BE2C (cell line): ENCODE measurements around the gene AWAT1.
"Not testable (repeated sequence)": the region's sequence is repeated elsewhere in the genome, so short reads cannot be mapped to it uniquely, and the experiment has no call there.

Experiments used
- DNase-seq: peaks from one replicate; pipeline ENCODE4 v3.0.0-alpha.2; 2020
- H3K27me3 ChIP-seq: fragments of 250-450 bp; sonication (Bioruptor Pico); 2 replicates; pipeline ENCODE4 v1.5.1; 2020; ENCODE audit warnings: mild to moderate bottlenecking
- H3K36me3 ChIP-seq: fragments of 250-450 bp; sonication (Bioruptor Pico); 2 replicates; pipeline ENCODE4 v1.5.1; 2020; ENCODE audit warnings: mild to moderate bottlenecking
- H3K4me1 ChIP-seq: fragments of 250-450 bp; sonication (Bioruptor Pico); 2 replicates; pipeline ENCODE4 v1.5.1; 2020
- H3K4me3 ChIP-seq: 2 replicates; pipeline ENCODE4 v1.5.1; 2011; ENCODE audit warnings: low read depth, low read length
- H3K9me3 ChIP-seq: fragments of 250-450 bp; sonication (Bioruptor Pico); 2 replicates; pipeline ENCODE4 v1.5.1; 2020
- CTCF ChIP-seq: IDR thresholded peaks from 2 replicates; pipeline ENCODE4 v1.5.1; 2012; ENCODE audit warnings: mild to moderate bottlenecking, low read depth, low read length

AWAT1 gene

GRCh38 chrX:70219938-70220764 is 14.3 kb upstream of the AWAT1 start:
- Histone ChIP-seq H3K9me3 (no peaks in the 10 kb centered on the region), H3K27me3 (no peaks in the 10 kb centered on the region), H3K4me3 (no peak overlapping the region), H3K4me1 (no peaks in the 10 kb centered on the region), H3K36me3 (no peaks in the 10 kb centered on the region)
- no peak for TF ChIP-seq CTCF
- DNase-seq, result no peak

DNA sequence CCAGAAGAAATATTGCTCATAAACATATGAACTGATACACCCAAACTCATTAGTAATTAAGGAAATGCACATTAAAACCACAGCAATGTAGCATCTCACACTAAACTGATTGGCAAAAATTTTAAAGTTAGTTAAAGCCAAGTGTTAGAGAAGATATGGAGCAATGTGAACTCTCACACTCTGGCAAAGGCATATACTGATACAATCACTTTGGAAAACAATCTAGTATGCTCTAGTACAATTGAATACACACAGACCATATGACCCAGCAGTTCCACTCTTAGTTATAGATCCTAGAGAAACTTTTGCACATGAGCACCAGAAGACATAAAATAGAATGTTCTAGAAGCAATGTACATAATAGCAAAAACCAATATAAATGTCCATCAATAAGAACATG is 8.4 kb upstream of the AWAT1 start:
- DNase-seq, result no peak
- Histone ChIP-seq H3K4me3 (no peak overlapping the region), H3K27me3 (no peaks in the 10 kb centered on the region), H3K9me3 (no peaks in the 10 kb centered on the region), H3K36me3 (no peaks in the 10 kb centered on the region), H3K4me1 (no peaks in the 10 kb centered on the region)
- TF ChIP-seq CTCF, result no peak

DNA sequence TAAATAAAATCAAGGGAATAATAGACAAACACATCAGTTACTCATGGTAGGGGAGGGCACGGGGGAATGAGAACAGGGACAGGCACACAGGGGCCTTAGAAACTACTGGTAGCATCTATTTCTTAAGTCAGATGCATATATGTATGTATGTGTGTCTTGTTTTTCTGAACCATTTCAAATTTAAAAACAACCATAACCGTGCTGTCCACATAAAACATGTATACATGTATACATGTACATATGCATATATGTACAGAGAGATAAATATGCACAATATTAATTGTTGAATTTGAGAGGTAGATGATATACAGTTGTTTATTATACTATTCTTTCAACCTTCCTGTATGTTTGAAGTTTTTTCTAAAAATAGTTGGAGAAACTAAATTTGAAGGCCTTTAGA is 7.8 kb upstream of the AWAT1 start:
- H3K9me3 ChIP-seq, result no peaks in the 10 kb centered on the region
- no peak overlapping the region for H3K4me3 ChIP-seq
- H3K4me1 ChIP-seq, result no peaks in the 10 kb centered on the region
- DNase-seq, result no peak
- H3K27me3 ChIP-seq, result no peaks in the 10 kb centered on the region
- TF ChIP-seq CTCF, result no peak
- no peaks in the 10 kb centered on the region for H3K36me3 ChIP-seq

DNA sequence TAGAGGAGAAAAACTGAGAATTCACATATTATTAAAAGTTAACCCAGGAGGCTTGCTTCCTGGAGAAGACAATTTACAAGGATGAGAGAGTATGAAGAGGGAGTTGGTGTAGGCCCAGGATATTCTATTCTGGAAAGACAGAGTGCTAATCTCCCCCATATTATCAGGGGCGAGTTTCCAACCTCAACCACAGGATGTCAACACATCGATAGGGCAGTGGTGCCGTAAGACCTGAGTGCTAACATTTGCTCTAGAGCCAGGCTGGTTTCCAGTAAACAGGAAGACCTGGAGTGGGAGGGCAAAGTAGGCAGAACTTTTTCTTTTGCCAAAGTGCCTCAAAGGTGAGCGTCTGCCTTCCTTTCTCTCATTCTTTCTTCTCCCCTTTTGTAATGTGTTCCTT is 2.8 kb upstream of the AWAT1 start:
- TF ChIP-seq CTCF, result no peak
- H3K36me3 ChIP-seq, result no peaks in the 10 kb centered on the region
- no peaks in the 10 kb centered on the region for H3K9me3 ChIP-seq
- no peaks in the 10 kb centered on the region for H3K4me1 ChIP-seq
- no peak overlapping the region for H3K4me3 ChIP-seq
- no peaks in the 10 kb centered on the region for H3K27me3 ChIP-seq
- no peak for DNase-seq

DNA sequence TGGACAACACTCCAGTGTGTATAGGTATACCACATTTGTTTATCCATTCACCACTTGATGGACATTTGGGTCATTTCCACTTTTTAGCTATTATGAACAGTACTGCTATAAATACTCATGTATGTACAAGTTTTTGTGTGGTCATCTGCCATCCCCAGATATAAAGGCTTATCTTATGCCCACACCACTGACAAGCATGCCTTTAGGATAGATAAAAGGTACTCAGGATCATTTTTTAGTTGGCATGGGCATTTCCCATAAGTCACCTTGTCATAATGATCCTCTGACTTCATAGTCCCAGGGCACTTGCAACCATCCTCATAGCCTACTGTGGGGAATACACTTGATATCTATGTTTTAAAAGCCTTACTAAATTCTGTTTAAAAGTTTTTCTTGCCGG is 6.3 kb downstream of the AWAT1 start:
- no peaks in the 10 kb centered on the region for H3K4me1 ChIP-seq
- H3K27me3 ChIP-seq, result no peaks in the 10 kb centered on the region
- H3K9me3 ChIP-seq, result no peaks in the 10 kb centered on the region
- no peak overlapping the region for H3K4me3 ChIP-seq
- H3K36me3 ChIP-seq, result no peaks in the 10 kb centered on the region
- no peak for DNase-seq
- TF ChIP-seq CTCF, result no peak

DNA sequence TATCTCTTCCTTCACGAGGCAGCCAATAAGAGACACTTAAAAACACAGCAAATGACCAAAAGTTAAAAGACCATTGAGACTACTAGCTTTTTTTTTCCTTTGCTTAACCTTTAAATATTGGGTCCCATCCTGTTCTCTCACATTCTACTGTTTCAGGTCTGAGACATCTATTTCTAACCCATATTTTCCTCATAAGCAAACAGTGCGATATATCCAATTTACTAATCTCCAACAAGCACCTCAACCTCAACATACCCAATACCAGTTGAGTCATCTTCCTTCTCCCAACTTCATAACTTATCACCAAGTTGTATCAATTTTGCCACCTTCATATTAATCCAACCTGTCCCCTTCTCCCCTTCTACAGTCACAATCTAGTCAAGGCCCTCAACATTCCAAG is 7.0 kb downstream of the AWAT1 start:
- H3K27me3 ChIP-seq, result no peaks in the 10 kb centered on the region
- no peak for TF ChIP-seq CTCF
- no peaks in the 10 kb centered on the region for H3K9me3 ChIP-seq
- H3K4me3 ChIP-seq, result no peak overlapping the region
- no peak for DNase-seq
- H3K4me1 ChIP-seq, result no peaks in the 10 kb centered on the region
- H3K36me3 ChIP-seq, result no peaks in the 10 kb centered on the region

GRCh38 chrX:70243601-70244000 is 9.1 kb downstream of the AWAT1 start:
- not testable (repeated sequence) for H3K4me3 ChIP-seq, H3K36me3 ChIP-seq, H3K9me3 ChIP-seq, DNase-seq, H3K4me1 ChIP-seq, H3K27me3 ChIP-seq
